Glomerular endothelial cell (primary cell): ENCODE measurements around the gene PARVB. TPM values are rescaled to one million over a fixed set of nuclear protein-coding genes. Genes with fewer than 3 reads are reported as not detected.

ENCODE experiments used
- DNase-seq: peaks from one replicate; pipeline ENCODE4 v3.0.0-alpha.2; 2011; ENCODE audit warnings: low read depth, low spot score; ENCODE audit errors: extremely low read depth
- total RNA-seq: library from RNA; depleted of rRNA; stranded (reverse); fragments of >200 nt; gene quantifications from 2 replicates; pipeline ENCODE4 v1.2.3, GENCODE V29; 2015

The PARVB gene, protein sequence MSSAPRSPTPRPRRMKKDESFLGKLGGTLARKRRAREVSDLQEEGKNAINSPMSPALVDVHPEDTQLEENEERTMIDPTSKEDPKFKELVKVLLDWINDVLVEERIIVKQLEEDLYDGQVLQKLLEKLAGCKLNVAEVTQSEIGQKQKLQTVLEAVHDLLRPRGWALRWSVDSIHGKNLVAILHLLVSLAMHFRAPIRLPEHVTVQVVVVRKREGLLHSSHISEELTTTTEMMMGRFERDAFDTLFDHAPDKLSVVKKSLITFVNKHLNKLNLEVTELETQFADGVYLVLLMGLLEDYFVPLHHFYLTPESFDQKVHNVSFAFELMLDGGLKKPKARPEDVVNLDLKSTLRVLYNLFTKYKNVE
- 118 and 222 TPM in 2 replicates for total RNA-seq

GRCh38 chr22:44024288-44024921 is at the start of gene PARVB:
Gene PARVB (plus strand): TSS chr22:44024302. CDS start chr22:44024340, 38 bp downstream.
- DNase-seq = no peak

DNA sequence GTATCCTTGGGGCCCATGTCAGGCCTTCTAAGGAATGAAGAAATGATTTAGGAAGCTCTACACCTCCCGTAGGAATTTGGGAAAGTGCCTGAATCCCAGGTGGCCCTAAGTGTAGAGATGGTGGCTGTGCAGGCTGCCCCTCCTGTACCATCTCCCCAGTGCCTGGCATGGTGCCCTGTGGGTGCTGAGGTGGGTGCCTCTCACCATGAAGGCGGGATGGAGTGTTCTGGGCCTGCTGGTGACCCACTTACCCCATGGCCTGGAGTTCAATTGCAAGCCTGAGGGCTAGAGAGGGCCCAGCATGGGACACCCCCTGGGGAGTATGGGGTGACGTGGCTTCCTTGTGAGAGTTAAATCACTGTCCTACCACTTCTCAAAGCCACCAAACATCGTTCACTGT is 49.1 kb upstream of the PARVB start:
- DNase-seq = no peak

GRCh38 chr22:43976861-43977795 is 47.0 kb upstream of the PARVB start:
- DNase-seq = no peak

GRCh38 chr22:43978558-43978957 is 45.5 kb upstream of the PARVB start:
- DNase-seq = no peak

- no peak for DNase-seq
These were observed 43.5 kb upstream of the PARVB start for GRCh38 chr22:43980579-43980978.

DNA sequence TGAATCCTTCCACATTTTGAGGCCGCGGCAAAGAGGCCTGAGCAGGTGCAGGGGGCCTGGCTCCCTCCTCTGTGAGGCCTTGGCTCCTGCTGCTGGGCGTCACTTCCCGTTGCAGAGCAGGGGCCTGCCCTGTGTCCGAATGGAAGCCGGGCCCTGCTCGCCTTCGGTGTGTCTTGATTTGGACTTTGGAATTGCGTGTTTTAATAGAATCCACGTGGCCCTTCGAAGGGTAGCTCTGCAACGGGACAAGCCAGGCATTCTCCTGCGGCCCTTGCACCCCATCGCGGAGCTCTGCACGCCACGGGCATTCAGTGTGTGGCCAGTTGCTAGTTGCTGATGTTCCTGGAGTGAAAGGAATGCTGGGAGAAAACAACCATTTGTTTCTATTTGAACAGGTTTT is 43.1 kb upstream of the PARVB start:
- no peak for DNase-seq

- DNase-seq = no peak
These were observed 40.3 kb upstream of the PARVB start for GRCh38 chr22:43983808-43984207.

- DNase-seq = no peak
These were observed 38.6 kb upstream of the PARVB start for GRCh38 chr22:43985532-43985931.

GRCh38 chr22:43988116-43988820 is 35.8 kb upstream of the PARVB start:
- no peak for DNase-seq

GRCh38 chr22:43988960-43989359 is 35.1 kb upstream of the PARVB start:
- DNase-seq = no peak

- no peak for DNase-seq
These were observed 34.1 kb upstream of the PARVB start for GRCh38 chr22:43990044-43990443.

DNA sequence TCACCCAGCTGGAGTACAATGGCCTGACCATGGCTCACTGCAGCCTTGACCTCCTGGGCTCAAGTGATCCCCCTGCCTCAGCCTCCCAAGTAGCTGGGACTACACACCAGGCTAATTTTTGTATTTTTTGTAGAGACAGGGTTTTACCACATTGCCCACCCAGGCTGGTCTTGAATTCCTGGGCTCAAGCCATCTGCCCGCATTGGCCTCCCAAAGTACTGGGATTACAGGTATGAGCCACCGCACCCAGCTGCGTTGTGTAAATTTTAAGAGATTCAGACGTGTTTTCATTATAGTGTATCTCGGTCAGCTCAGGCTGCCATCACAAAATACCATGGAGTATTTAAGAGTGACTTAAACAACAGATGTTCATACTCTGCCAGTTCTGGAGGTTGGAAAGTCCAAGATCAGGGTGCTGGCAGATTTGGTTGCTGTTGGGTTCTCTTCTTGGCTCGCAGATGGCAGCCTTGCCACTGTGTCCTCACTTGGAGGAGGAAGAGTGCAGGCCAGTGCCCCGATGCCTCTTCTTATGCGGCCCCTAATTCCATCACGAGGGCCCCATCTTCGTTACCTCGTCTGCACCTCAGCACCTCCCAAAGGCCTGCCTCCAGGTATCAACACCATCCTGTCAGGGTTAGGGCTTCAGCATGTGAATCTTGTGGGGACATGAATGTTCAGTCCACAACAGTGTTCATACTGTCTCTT is 32.6 kb upstream of the PARVB start:
- no peak for DNase-seq

DNA sequence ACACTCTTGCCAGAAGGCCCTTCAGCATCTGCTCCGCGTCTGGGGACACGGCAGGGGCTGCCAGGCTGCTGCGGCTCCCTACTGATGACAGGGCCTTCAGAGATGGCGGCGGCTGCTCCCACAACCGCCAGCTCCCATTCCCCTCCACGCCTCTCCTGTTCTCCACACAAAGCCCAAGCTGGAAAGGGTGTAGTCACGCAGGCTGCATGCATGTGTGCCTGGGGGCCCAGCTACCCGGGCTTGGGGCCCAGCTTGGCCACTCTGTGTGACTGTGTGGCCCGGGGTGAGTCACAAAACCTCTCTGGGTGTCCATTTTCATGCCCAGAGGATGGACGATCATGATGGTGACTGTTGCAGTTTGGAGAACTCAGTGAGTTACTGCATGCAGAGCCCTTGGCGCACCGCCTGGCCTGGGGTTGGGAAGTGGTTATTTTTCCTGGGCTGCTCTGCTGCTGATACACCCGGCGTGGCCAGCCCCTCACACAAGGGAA is 31.7 kb upstream of the PARVB start:
- DNase-seq = no peak

DNA sequence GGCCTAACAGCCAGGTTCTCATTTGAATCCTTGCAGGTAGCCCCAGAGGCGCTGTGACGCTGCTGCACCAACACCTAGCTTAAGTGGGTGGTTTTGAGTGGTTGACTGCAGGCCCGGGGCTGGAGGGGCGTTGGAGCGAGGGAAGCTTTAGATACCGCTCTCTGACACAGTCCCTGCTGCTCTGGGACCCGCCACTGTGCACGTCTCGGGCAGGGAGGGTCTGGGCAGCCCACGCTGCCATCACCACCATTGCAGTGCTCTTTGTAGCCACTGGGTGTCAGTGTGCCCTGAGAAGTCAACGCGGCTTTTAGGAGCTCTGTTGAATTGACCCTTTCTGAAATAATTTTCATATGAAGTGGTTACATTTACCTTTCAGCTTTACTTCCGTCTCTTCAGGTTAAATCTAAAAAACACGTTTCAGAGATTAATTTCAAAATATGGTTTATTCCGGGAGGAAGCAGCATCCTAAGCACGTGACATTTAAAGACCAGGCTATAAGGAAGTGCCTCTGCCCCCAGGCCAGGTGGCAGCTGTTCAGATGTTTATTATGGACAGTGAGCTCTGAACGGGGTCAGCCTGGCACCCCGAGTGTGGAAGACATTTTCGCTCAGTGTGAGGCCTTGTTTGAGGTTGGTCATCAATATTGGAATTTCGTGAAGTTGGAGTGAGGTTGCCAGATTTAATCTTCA is 30.9 kb upstream of the PARVB start:
- peak; percentile 29 for DNase-seq

GRCh38 chr22:43994006-43994405 is 30.1 kb upstream of the PARVB start:
- DNase-seq = no peak

- DNase-seq = no peak
These were observed 29.7 kb upstream of the PARVB start for GRCh38 chr22:43994416-43994815.

DNA sequence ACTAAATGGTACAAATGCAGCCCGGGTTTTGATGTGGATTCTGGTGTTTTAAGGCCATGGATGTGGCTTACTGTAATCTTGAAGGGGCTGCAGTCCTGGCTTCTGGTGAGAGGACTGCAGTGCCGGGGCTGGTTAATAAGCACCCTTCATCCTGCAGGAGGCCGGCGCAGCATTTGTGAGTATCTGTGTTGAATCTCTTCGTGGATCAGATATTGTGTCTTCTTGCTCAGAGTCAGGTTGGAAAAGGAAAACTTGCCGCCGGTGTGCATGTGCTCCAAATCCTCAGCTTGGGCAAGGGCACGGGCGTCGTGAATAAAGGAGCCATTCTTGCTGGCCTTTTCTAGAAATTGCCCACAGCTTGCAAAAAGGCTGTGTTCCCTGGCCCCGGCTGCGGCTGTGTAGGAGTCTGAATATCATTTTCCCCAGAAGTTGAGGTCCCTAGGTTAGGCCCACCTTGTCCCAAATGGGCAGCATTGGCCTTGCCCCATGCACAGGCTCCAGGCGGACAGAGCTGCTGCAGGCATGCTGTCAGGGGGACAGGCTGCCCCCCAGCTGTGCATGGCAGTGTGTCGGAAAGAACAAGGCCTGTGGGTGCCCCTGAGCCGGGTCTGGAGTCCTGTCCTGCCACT is 28.9 kb upstream of the PARVB start:
- no peak for DNase-seq

- no peak for DNase-seq
These were observed 28.3 kb upstream of the PARVB start for GRCh38 chr22:43995798-43996169.
